Activated CD8-positive, alpha-beta memory T cell treated with anti-CD3 and anti-CD28 coated beads for 1 hour (primary cell): ENCODE measurements around the gene SULF2.

Experiments used
- DNase-seq, 2 donors: peaks; one replicate each; pipeline ENCODE4 v3.0.0-alpha.2; 2020; ENCODE audit warnings: low read depth in 1 of 2; ENCODE audit errors: extremely low read depth in 1 of 2

SULF2 gene

DNA sequence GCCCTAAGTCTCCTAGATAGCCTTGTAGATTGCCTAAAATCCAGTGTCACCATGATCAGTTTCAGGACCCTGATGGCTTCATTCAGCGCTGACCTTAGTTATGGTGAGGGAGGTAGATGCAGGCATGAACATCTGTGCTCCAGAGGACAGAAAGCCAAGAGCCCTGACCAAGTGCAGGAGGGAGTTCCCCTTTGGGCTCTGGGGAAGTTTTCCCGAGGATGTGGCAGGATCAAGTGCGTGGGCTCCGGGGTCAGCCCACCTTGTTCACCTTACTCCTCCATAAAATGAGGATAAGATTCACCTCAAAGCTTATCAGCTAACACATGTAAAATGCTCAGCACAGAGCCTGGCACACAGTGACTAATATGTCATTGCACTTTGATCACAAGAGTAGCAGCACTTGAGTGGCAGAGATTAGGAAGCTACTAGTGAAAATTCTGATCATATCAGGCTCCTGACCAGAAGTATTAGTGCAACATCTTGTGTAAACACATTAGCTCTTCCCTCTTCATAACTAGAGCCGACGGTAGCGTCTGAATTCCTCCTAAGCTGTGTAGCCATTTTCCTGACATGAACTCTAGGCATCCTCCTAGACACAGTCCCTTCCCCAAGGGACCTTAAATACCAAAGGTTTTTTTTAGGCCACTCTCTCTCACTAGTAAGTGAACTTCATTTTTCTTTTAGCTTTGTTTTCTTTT, 125.2 kb downstream of the SULF2 start:
- no peak for DNase-seq

DNA sequence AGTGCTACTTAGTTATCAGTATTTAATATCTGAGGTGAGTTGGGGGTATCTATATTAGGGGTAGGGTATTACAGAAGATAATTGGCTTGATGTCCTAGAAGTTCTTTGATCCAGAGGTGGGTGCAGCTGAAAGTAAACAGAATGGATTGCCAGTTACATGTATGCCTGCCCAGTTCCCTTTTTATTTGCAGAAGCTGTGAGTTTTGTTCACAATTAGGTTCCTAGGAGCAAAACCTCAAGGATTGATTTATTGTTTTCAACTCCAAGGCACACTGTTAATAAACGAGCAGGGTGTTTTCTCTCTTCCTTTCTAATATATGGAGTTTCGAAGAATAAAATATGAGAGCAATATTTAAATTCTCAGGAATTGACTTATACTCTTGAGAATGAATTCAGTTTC, 129.0 kb downstream of the SULF2 start:
- no peak for DNase-seq

DNA sequence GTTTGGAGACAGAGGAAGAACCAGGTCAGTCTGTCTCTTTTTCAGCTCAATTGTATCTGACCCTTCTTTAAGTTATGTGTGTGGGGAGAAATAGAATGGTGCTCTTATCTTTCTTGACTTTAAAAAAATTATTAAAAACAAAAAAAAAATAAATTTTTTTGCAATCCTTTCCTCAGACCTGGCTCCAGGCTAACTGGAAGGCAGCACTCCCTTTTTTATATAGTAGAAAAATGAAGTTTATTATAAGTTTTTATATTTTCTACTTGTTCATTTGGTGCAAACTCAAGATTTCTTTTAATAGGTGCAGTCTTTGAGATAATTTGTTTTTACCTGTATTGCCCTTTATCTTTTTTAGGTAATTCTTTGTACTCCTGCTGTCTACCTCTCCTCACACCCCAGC, 129.6 kb downstream of the SULF2 start:
- DNase-seq: no peak

DNA sequence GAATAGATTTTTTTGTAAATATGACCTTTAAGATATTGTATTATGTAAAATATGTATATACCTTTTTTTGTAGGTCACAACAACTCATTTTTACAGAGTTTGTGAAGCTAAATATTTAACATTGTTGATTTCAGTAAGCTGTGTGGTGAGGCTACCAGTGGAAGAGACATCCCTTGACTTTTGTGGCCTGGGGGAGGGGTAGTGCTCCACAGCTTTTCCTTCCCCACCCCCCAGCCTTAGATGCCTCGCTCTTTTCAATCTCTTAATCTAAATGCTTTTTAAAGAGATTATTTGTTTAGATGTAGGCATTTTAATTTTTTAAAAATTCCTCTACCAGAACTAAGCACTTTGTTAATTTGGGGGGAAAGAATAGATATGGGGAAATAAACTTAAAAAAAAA, 130.9 kb downstream of the SULF2 start:
- DNase-seq: no peak

DNA sequence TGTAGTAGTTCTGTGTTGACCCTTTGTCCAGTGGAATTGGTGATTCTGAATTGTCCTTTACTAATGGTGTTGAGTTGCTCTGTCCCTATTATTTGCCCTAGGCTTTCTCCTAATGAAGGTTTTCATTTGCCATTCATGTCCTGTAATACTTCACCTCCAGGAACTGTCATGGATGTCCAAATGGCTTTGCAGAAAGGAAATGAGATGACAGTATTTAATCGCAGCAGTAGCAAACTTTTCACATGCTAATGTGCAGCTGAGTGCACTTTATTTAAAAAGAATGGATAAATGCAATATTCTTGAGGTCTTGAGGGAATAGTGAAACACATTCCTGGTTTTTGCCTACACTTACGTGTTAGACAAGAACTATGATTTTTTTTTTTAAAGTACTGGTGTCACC, 131.4 kb downstream of the SULF2 start:
- DNase-seq: no peak

DNA sequence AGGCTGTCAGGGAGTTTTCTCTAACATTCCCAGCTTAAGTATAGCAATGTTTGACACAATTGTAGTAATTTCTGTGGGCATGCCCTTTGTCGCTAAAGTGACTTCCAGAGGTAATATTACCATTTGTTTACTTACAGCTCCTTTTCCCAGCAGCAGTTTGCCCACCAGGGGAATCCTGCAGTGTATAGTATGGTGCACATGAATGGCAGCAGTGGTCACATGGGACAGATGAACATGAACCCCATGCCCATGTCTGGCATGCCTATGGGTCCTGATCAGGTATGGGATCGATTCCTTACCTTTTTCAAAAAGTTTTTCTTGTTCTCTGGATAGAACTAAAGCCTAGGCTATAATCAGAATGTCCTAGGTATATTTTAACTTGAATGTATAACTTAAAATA, 132.5 kb downstream of the SULF2 start:
- no peak for DNase-seq

DNA sequence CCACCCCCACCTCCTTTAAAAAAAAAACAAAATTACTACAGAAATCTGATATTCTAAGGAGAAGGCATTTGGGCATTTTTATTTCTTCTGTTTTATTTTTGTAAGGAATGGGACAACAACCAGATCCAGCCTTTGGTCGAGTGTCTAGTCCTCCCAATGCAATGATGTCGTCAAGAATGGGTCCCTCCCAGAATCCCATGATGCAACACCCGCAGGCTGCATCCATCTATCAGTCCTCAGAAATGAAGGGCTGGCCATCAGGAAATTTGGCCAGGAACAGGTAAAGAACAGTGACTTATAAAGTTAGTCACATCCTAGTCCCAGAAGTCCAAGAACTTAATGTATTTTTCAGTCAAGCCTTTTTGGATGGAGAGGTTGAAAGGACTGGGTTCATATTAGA, 133.0 kb downstream of the SULF2 start:
- DNase-seq: no peak

DNA sequence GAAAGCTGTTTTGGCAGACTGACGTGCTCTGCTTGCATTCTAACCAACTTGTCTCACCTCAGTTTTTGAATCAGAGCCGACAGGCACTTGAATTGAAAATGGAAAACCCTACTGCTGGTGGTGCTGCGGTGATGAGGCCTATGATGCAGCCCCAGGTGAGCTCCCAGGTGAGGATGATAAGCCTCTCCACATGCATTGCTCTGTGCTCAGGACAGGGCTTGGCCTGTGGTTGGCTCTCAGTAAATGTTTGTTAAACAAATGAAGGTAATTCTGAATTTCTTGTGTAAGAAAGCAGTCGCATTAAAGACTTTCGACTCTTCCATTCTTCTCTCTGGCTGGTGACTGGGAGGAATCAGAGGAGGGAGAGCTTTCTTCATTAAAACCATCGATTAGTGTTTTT, 136.3 kb downstream of the SULF2 start:
- no peak for DNase-seq

DNA sequence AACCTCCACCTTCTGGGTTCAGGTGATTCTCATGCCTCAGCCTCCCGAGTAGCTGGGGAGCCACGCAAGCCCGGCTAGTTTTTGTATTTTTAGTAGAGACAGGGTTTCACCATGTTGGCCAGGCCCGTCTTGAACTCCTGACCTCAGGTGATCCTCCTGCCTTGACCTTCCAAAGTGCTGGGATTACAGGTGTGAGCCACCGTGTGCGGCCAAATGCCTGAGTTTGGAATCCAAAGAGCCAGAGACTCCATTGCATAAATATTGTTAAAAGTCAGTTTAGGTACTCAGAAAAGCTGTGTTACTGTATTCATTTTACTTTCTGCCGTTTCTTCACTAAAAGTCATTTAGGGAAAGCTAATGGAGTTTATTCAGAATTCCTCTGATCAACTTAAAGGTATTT, 137.3 kb downstream of the SULF2 start:
- no peak for DNase-seq

DNA sequence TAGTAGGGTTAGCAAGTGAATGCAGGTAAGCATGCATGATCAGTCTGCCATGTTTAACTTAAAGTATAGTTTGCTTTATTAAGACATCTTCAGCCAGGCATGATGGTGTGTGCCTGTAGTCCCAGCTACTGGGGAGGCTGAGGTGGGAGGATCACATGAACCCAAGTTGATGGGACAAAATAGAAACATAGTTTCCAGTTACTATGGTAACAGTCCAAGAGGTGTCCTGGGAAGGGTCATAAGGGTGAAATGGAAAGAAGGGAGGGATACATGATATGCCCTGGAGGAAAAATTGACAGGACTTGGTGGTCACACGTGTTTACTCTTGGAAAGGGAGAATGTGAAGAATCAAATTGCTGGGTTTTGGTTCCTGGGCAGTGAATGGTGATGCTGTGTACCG, 139.6 kb downstream of the SULF2 start:
- DNase-seq: no peak

DNA sequence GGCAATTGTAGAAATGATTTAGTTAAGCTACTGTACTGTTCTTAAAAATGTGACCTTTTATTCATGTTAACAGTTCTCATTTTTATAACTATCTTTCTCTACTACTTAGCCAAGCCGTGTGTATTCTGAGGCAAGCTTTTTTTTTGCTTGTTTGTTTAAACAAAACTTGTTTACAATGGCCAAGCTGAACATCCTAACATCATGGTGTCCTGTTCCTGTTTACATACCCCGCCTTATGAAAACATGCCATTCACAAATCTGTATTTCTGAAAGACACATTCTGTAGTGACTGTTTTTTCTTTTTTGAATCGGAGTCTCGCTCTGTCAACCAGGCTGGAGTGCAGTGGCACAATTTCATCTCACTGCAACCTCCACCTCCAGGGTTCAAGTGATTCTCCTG, 142.7 kb downstream of the SULF2 start:
- no peak for DNase-seq

DNA sequence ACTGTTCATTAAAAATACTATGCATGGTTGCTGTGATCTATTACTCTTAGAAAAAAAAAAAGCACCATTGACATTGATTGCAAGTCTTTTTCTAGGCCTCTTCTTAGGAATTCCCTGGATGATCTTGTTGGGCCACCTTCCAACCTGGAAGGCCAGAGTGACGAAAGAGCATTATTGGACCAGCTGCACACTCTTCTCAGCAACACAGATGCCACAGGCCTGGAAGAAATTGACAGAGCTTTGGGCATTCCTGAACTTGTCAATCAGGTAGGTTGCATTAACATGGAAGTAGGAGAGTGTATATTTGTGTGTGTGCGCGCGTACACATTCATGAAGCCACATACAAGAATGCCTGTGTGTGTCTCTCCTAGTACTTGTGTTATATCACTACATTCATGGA, 143.2 kb downstream of the SULF2 start:
- no peak for DNase-seq

DNA sequence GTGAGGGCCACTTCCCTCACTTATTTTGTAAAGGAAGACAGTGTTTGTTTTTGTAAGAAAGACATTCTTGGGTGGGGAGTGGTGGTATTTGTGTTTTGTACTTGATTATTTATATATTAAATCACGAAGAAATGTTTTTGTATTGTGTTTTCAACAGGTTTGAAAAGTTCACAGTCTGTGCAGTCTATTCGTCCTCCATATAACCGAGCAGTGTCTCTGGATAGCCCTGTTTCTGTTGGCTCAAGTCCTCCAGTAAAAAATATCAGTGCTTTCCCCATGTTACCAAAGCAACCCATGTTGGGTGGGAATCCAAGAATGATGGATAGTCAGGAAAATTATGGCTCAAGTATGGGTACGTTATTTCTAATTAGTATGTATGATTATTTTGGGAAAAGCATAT, 146.4 kb downstream of the SULF2 start:
- DNase-seq: no peak

DNA sequence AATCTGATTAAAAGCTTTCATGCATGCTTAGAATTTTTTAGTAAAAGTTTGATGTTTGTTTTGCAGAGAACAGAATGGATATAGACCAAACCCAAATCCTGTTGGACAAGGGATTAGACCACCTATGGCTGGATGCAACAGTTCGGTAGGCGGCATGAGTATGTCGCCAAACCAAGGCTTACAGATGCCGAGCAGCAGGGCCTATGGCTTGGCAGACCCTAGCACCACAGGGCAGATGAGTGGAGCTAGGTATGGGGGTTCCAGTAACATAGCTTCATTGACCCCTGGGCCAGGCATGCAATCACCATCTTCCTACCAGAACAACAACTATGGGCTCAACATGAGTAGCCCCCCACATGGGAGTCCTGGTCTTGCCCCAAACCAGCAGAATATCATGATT, 150.0 kb downstream of the SULF2 start:
- no peak for DNase-seq

DNA sequence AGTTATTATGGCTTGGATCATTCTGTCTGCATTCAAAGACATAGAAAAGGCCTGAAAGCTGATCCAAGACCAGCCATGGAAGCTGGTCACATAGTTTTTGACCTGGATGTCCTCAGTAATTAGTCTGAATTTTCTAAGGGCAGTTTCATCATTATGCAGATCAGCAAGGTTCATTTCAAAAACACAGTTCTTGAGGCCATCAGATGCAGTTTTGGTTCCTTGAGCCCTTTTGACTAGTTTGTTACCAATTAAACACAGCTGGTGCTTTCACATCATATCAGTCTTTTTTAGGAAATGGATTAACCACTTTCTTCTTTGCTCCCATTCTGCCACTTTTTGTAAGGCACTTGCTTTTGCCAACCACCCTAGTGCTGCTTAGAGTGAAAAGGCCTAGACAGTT, 154.2 kb downstream of the SULF2 start:
- no peak for DNase-seq

DNA sequence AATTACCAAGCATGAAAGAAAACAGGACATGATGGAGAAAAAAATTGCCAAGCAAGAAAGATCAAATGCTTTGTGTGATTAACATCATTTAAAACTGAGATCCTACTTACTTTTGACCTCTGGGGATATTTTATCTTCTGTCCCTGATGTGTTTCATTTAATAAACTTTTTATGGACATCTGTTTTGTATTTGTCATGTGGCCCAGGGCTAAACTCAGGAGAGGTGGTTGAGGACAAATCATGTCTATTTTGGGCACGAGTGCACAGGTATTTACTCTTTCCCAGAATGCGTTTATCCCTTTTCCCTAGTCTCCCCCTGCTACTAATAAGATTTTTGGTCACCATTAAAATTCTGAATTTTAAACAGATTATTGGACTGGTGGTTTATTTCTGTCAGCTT, 155.4 kb downstream of the SULF2 start:
- DNase-seq: no peak

DNA sequence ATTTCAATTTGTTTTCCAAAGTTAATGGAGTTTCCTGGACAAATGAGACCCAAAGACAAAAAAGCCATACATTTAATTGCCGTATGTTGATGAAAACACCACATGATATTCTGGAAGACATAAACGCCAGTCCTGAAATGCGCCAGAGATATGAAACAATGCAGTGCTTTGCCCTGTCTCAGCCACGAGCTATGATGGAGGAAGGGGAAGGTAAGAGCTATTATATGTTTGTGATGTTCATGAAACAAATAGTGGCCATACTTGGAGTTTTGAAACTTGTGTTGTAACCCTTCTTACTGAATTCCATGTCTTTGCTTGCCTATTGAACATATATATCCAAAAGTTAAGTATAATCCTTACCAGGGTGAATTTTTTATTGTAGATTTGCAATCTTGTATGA, 157.7 kb downstream of the SULF2 start:
- no peak for DNase-seq

DNA sequence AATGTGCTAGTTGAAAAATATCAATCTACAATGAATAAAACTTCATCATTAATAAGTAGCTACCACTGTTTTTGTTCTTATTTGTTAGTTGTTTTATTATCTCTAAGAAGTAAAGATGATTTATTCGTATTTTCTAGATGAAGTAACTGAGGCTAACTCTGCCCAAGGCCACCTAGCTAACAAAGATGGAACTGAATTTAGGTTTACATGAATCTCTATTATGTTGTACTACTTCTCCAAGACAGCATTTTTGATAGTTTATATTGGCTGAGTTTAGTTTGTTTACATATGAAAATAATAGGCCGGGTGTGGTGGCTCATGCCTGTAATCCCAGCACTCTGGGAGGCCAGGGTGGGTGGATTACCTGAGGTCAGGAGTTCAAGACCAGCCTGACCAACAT, 162.1 kb downstream of the SULF2 start:
- no peak for DNase-seq

DNA sequence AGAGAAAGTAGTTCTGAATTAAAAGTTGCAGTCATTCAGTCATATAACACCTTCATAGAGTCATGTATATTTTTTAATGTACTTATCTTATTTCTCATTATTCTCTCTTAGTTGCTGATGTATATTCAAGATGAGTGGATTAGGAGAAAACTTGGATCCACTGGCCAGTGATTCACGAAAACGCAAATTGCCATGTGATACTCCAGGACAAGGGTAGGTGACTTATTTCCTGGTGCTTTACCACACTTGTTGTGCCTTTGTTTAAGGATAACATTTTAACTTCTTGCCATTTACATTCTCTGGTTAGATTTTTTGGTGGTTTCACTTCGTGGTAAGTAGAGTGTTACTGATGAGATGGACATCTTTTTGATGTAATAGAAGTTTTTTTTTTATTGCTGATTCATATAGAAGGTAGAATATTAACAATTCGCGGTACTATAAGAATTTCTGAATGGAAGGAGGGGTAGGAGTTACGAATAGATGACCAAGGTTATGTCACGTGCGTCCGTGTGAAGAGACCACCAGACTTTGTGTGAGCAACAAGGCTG, 163.1 kb downstream of the SULF2 start:
- no peak for DNase-seq

DNA sequence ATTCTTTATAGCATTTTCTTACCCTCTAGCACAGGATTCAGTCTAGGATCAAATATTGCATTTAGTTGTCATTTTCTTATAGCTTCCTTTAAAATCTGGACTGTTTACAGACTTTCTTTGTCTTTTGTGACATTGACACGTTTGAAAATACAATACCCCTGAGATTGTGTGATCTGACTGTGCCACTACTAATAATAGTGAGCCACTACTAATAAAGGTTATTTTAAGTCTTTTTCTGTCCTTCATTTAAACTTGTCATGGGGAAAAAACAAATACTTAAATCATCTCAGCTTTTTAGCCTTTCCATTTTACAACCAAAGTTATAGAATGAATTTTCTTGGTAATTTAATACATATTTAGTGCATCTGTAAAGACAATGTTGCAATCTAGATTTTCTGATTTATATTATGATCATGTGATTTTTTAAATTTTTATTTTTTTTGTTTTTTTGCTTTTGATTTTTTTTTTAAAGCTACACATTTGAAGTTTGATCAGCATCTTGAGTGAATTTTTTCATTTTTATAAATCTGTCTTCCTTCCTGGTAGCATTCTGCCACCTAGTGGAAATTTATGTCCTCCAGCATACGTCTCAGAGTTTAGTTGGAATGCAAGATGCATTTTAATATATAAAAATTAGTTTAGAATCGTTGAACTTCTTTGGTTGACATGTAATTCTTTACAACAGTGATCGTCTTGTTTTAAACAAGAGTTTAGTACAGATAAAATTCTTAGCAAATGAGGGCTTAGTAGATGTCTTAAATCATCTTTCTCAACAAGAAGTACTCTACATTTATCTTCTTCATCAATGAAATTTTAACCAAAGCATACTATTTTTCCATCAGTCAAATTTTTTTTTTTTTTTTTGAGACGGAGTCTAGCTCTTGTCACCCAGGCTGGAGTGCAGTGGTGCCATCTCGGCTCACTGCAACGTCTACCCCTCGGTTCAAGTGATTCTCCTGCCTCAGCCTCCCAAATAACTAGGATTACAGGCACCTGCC, 164.2 kb downstream of the SULF2 start:
- no peak for DNase-seq

DNA sequence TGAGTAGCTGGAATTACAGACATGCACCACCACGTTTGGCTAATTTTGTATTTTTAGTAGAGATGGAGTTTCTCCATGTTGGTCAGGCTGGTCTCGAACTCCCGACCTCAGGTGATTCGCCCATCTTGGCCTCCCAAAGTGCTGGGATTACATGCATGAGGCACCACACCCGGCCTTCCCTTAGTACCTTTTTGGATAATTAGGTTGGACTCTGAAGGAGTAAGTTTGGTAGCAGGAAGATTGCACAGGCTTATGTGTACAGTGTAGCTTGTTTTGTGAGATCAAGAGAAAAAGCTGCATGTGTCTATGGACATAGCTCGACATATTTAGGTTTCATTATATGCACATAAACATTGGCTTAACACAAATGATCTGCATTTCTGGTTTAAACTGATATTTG, 166.8 kb downstream of the SULF2 start:
- DNase-seq: no peak

DNA sequence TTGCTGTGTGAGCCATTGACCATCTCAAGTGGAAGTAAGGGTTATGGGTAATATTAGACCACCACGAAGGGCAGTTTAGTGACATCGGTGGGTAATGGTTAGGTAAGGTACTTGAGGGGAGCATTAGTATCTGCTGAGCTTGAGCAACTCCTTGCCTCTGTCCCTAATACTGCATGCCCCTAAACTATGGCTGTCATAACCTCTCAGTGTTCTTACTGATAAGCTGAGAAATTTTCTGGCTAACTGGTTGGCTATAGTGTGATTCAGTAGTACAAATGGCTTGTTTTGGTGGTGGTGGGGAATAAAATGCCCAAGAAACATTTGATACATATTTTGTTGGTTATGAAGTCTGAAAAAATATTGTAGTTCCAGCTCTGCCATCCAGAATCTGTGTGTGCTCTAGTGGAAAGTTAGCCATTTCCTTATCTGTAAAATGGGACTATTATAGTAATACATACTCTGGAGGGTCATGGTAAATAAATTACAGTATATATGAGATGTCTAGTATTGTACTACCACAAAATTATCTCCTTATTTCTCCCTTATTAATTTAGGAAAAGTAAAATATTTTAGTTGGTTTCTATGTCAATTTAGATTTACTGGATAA, 170.5 kb downstream of the SULF2 start:
- DNase-seq: no peak
